ENCODE results near the gene POU5F1. TPM values are rescaled to one million over a fixed set of nuclear protein-coding genes. Genes with fewer than 3 reads are reported as not detected.

POU5F1 gene
- total and polyA plus RNA-seq, 2 of the 4 experiments (the other 2 are of a cell fraction): not detected

- ATAC-seq (ENCODE audit: low read depth): no peak
- TF ChIP-seq, protein P1, sequence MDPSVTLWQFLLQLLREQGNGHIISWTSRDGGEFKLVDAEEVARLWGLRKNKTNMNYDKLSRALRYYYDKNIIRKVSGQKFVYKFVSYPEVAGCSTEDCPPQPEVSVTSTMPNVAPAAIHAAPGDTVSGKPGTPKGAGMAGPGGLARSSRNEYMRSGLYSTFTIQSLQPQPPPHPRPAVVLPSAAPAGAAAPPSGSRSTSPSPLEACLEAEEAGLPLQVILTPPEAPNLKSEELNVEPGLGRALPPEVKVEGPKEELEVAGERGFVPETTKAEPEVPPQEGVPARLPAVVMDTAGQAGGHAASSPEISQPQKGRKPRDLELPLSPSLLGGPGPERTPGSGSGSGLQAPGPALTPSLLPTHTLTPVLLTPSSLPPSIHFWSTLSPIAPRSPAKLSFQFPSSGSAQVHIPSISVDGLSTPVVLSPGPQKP (IDR thresholded peaks at IDR 0.05; ENCODE audit: borderline replicate concordance, low read depth, low read length): no peak
- TF ChIP-seq, protein P2, sequence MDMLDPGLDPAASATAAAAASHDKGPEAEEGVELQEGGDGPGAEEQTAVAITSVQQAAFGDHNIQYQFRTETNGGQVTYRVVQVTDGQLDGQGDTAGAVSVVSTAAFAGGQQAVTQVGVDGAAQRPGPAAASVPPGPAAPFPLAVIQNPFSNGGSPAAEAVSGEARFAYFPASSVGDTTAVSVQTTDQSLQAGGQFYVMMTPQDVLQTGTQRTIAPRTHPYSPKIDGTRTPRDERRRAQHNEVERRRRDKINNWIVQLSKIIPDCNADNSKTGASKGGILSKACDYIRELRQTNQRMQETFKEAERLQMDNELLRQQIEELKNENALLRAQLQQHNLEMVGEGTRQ (IDR thresholded peaks at IDR 0.05; ENCODE audit: low read depth, low read length): no peak
- TF ChIP-seq CEBPB (IDR thresholded peaks at IDR 0.05; ENCODE audit: low read depth, low read length) (no peak), FOS (IDR thresholded peaks at IDR 0.05; ENCODE audit: low read depth, low read length) (no peak), MAFK (IDR thresholded peaks at IDR 0.05; ENCODE audit: low read depth, low read length) (no peak), SMC3 (IDR thresholded peaks at IDR 0.05; ENCODE audit: low read depth, low read length) (no peak), RCOR1 (IDR thresholded peaks at IDR 0.05; ENCODE audit: insufficient replicate concordance, low read length) (no peak), MXI1 (IDR thresholded peaks at IDR 0.05; ENCODE audit: borderline replicate concordance, low read depth, low read length) (no peak), MAZ (IDR thresholded peaks at IDR 0.05; ENCODE audit: borderline replicate concordance, low read depth, low read length) (no peak), POLR2A (IDR thresholded peaks at IDR 0.05; ENCODE audit: low read depth, low read length) (no peak), CHD1 (IDR thresholded peaks at IDR 0.05; ENCODE audit: low read depth, low read length) (no peak), RAD21 (IDR thresholded peaks at IDR 0.05; ENCODE audit: low read length) (no peak), NFE2L2 (IDR thresholded peaks at IDR 0.05; ENCODE audit: low read depth, low read length) (no peak), RFX5 (IDR thresholded peaks at IDR 0.05; ENCODE audit: low read depth, low read length) (no peak)
- TF ChIP-seq, protein P3, sequence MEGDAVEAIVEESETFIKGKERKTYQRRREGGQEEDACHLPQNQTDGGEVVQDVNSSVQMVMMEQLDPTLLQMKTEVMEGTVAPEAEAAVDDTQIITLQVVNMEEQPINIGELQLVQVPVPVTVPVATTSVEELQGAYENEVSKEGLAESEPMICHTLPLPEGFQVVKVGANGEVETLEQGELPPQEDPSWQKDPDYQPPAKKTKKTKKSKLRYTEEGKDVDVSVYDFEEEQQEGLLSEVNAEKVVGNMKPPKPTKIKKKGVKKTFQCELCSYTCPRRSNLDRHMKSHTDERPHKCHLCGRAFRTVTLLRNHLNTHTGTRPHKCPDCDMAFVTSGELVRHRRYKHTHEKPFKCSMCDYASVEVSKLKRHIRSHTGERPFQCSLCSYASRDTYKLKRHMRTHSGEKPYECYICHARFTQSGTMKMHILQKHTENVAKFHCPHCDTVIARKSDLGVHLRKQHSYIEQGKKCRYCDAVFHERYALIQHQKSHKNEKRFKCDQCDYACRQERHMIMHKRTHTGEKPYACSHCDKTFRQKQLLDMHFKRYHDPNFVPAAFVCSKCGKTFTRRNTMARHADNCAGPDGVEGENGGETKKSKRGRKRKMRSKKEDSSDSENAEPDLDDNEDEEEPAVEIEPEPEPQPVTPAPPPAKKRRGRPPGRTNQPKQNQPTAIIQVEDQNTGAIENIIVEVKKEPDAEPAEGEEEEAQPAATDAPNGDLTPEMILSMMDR (conservative IDR thresholded peaks at IDR 0.05; ENCODE audit: low read depth, low read length): no peak
- Histone ChIP-seq H3K27me3 (ENCODE audit: control insufficient read depth, insufficient read depth, low read length) (no peaks in the 10 kb centered on the region), H4K91ac (ENCODE audit: insufficient read depth, low read depth, low read length) (no peak overlapping the region), H3K4me1 (ENCODE audit: control insufficient read depth, insufficient read depth, low read length) (peaks cover 4% of the 10 kb centered on the region), H2BK120ac (ENCODE audit: low read depth, low read length) (no peak overlapping the region), H2BK5ac (ENCODE audit: low read depth, low read length, poor library complexity, severe bottlenecking) (no peak overlapping the region), H2AK9ac (replicated peaks; ENCODE audit: low read depth, low read length, poor library complexity) (no peak overlapping the region), H3K4me3 (ENCODE audit: insufficient read depth, low read depth, low read length) (no peak overlapping the region), H2BK20ac (ENCODE audit: low read depth, low read length) (no peak overlapping the region), H3K18ac (ENCODE audit: low read depth, low read length) (no peak overlapping the region), H3K9me1 (ENCODE audit: insufficient read depth, low read length) (peaks cover 13% of the 10 kb centered on the region), H3K4ac (ENCODE audit: low read depth, low read length) (no peak overlapping the region), H3K79me1 (ENCODE audit: low read depth in 1 of 2, low read length in 2 of 2) (peaks cover 6 to 20% of the 10 kb centered on the region in 2 experiments), H2AK5ac (ENCODE audit: low read depth, low read length) (no peak overlapping the region), H3K9me3 (ENCODE audit: control insufficient read depth, insufficient read depth, low read length) (no peaks in the 10 kb centered on the region), H3K14ac (replicated peaks; ENCODE audit: low read depth, low read length) (no peak overlapping the region), H4K8ac (ENCODE audit: low read depth in 2 of 2, low read length in 2 of 2) (no peak overlapping the region), H3K36me3 (ENCODE audit: control insufficient read depth, insufficient read depth, low read length) (peaks cover 22% of the 10 kb centered on the region), H4K20me1 (ENCODE audit: insufficient read depth, low read length) (no peaks in the 10 kb centered on the region), H3K23ac (ENCODE audit: low read depth, low read length) (no peak overlapping the region), H3K9ac (ENCODE audit: low read depth, low read length) (no peak overlapping the region), H3K56ac (ENCODE audit: extremely low read depth, insufficient read depth, low read length) (no peak overlapping the region), H2BK15ac (ENCODE audit: low read depth, low read length) (no peak overlapping the region), H2AFZ (replicated peaks; ENCODE audit: low read length, poor library complexity) (no peak overlapping the region), H3K4me2 (ENCODE audit: low read depth, low read length) (no peak overlapping the region), H3K27ac (ENCODE audit: insufficient read depth, low read length) (no peak overlapping the region), H4K5ac (ENCODE audit: low read depth, low read length) (no peak overlapping the region)
- CTCF ChIA-PET: interaction anchor here (0.6 kb wide), 1 partner anchor 70 kb away, joined by 3 read pairs; no protein-coding TSS in a partner anchor
- intact Hi-C loops (cut with micrococcal nuclease): no loop called here
- DNase-seq: no peak
- POLR2A ChIA-PET (ENCODE audit: unreplicated experiment): no interaction called here
- no TSS peak for BruUV-seq (replicated peaks)
- dilution Hi-C loops (cut with HindIII; ENCODE audit: low sequenced_read_pairs, unreplicated experiment): no loop called here
- WGBS, 2 experiments (ENCODE audit: extremely low coverage in 2 of 2, insufficient read length in 1 of 2): 88% methylated on average over 1 of the region's 7 CpGs; no CpG with 5 or more reads in 1 of the 2 experiments
- in situ Hi-C loops (cut with MboI; ENCODE audit: low sequenced_read_pairs): no loop called here
These were observed 17.7 kb downstream of the POU5F1 start for GRCh38 chr6:31152781-31153180.
